Loucy (cell line): ENCODE results near the gene STPG4.

Experiments used
- EZH2phosphoT487 ChIP-seq: fragments of 200-600 bp; IDR thresholded peaks from 2 replicates; pipeline ENCODE4 v1.6.1; 2018; ENCODE audit warnings: antibody characterized with exemption, mild to moderate bottlenecking, moderate library complexity, borderline replicate concordance
- TF ChIP-seq, protein P1 (sequence below): fragments of 200-600 bp; sonication (generic); conservative IDR thresholded peaks from 2 replicates; pipeline ENCODE4 v1.5.1; 2014; ENCODE audit warnings: mild to moderate bottlenecking, antibody characterized with exemption, low read length

DNA sequence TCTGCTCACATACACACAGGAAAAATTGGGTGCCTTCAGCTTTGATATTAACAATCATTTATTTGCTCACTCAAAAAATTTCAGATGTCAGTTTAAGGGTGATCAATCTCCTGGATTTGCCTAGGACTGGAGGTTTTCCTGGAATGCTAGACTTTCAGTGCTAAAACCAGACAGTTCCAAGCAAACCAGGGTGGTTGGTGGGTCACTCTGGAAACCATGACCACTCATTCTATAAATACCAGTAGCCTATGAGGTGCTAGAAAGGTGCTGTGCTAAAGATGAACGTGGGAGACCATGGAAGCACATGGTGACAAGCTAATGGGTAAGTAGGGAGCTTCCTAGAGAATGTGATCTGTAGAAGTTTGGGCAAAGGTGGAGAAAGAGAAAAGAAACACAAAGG is 25.4 kb upstream of the STPG4 start:
- TF ChIP-seq, protein P1, sequence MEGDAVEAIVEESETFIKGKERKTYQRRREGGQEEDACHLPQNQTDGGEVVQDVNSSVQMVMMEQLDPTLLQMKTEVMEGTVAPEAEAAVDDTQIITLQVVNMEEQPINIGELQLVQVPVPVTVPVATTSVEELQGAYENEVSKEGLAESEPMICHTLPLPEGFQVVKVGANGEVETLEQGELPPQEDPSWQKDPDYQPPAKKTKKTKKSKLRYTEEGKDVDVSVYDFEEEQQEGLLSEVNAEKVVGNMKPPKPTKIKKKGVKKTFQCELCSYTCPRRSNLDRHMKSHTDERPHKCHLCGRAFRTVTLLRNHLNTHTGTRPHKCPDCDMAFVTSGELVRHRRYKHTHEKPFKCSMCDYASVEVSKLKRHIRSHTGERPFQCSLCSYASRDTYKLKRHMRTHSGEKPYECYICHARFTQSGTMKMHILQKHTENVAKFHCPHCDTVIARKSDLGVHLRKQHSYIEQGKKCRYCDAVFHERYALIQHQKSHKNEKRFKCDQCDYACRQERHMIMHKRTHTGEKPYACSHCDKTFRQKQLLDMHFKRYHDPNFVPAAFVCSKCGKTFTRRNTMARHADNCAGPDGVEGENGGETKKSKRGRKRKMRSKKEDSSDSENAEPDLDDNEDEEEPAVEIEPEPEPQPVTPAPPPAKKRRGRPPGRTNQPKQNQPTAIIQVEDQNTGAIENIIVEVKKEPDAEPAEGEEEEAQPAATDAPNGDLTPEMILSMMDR = no peak
- no peak for TF ChIP-seq EZH2phosphoT487
